Thyroid gland (tissue), 4 donors: ENCODE results near the gene TMPRSS6. TPM values are rescaled to one million over a fixed set of nuclear protein-coding genes. Genes with fewer than 3 reads are reported as not detected.

ENCODE experiments used
- DNase-seq, 2 donors: peaks; one replicate each; pipeline ENCODE4 v3.0.0-alpha.2; 2019
- H3K27ac ChIP-seq, 3 donors: fragments of 200-600 bp; sonication (generic); 1 replicate in 2 of 3; 2 replicates in 1 of 3; pipeline ENCODE4 v1.5.1; 2016 to 2019; ENCODE audit warnings: mild to moderate bottlenecking in 1 of 3, moderate library complexity in 1 of 3
- H3K27me3 ChIP-seq: fragments of 200-600 bp; sonication (generic); one replicate; pipeline ENCODE4 v1.5.1; 2019
- H3K36me3 ChIP-seq, 2 donors: fragments of 200-600 bp; sonication (generic); one replicate each; pipeline ENCODE4 v1.5.1; 2016 to 2019
- H3K4me1 ChIP-seq, 2 donors: fragments of 200-600 bp; sonication (generic); one replicate each; pipeline ENCODE4 v1.5.1; 2017 to 2019
- H3K4me3 ChIP-seq, 3 donors: fragments of 200-600 bp; sonication (generic); replicated peaks in 1 of 3; 1 replicate in 2 of 3; 2 replicates in 1 of 3; pipeline ENCODE4 v1.5.1; 2016; ENCODE audit warnings: mild to moderate bottlenecking in 1 of 3
- H3K9me3 ChIP-seq: fragments of 200-600 bp; sonication (generic); one replicate; pipeline ENCODE4 v1.5.1; 2017
- CTCF ChIP-seq, 6 experiments: fragments of 200-600 bp in 3 of 6; fragments of 450-650 bp in 3 of 6; sonication (generic) in 3 of 6; IDR thresholded peaks; one replicate each; pipeline ENCODE4 v1.5.1; 2016 to 2019; ENCODE audit warnings: antibody characterized with exemption in 6 of 6, mild to moderate bottlenecking in 2 of 6, inconsistent platforms in 1 of 6, moderate library complexity in 1 of 6
- POLR2A ChIP-seq, 2 donors: fragments of 450-650 bp; IDR thresholded peaks; one replicate each; pipeline ENCODE4 v1.6.1; 2017; ENCODE audit warnings: antibody characterized with exemption in 2 of 2, mild to moderate bottlenecking in 2 of 2, moderate library complexity in 1 of 2
- whole genome bisulfite sequencing, 2 donors: methylation state at CpG; one replicate each; pipeline ENCODE4 v1.1.5; 2017; 5-methylcytosine and 5-hydroxymethylcytosine counted together
- intact Hi-C: fragments of 100-400 bp; cut with DNase I; formaldehyde crosslinking; loops from one replicate; pipeline ENCODE4 v1.15.1; 2023
- total RNA-seq, 4 donors: library from RNA; depleted of rRNA; stranded (reverse); fragments of >200 nt; gene quantifications; one replicate each; pipeline ENCODE4 v1.2.3, GENCODE V29; 2016

The TMPRSS6 gene
- total RNA-seq, 4 donors from 2014 or later: 0.50 TPM; not detected in 3

- intact Hi-C loops: no loop called here
- no peak overlapping the region for H3K4me3 ChIP-seq
- H3K27me3 ChIP-seq: no peaks in the 10 kb centered on the region
- no peak for TF ChIP-seq CTCF (IDR thresholded peaks at IDR 0.05)
- TF ChIP-seq POLR2A (IDR thresholded peaks at IDR 0.05): no peak
- 70 to 73% methylated on average over 8 of the region's 8 CpGs for WGBS, 2 donors
- DNase-seq: no peak
- no peaks in the 10 kb centered on the region for H3K9me3 ChIP-seq
- H3K27ac ChIP-seq: no peak overlapping the region
- no peaks in the 10 kb centered on the region for H3K36me3 ChIP-seq
- H3K4me1 ChIP-seq: peaks cover 0 to 8% of the 10 kb centered on the region in 2 donors
Observed at GRCh38 chr22:37100589-37101127, 8.9 kb downstream of the TMPRSS6 start.

- no peak for TF ChIP-seq CTCF (IDR thresholded peaks at IDR 0.05)
- no peak for TF ChIP-seq POLR2A (IDR thresholded peaks at IDR 0.05)
- Histone ChIP-seq H3K4me3 (no peak overlapping the region), H3K36me3 (no peaks in the 10 kb centered on the region), H3K27me3 (no peaks in the 10 kb centered on the region), H3K27ac (no peak overlapping the region), H3K9me3 (no peaks in the 10 kb centered on the region), H3K4me1 (peaks cover 0 to 8% of the 10 kb centered on the region in 2 donors)
- intact Hi-C loops: no loop called here
- WGBS, 2 donors: 49 to 52% methylated on average over 10 of the region's 10 CpGs
- no peak for DNase-seq
Observed at GRCh38 chr22:37098976-37099591, 10.4 kb downstream of the TMPRSS6 start.

- intact Hi-C loops: no loop called here
- no peaks in the 10 kb centered on the region for H3K27me3 ChIP-seq
- 72 to 82% methylated on average over 8 of the region's 13 CpGs for WGBS, 2 donors
- H3K9me3 ChIP-seq: no peaks in the 10 kb centered on the region
- no peak overlapping the region for H3K4me3 ChIP-seq
- peaks cover 0 to 3% of the 10 kb centered on the region in 2 donors for H3K4me1 ChIP-seq
- no peaks in the 10 kb centered on the region for H3K36me3 ChIP-seq
- TF ChIP-seq CTCF (IDR thresholded peaks at IDR 0.05) (no peak), POLR2A (IDR thresholded peaks at IDR 0.05) (no peak)
- no peak overlapping the region for H3K27ac ChIP-seq
- DNase-seq: no peak
Observed at GRCh38 chr22:37097346-37097745, 12.2 kb downstream of the TMPRSS6 start.

- Histone ChIP-seq H3K4me3 (no peak overlapping the region), H3K36me3 (no peaks in the 10 kb centered on the region), H3K4me1 (peaks cover 0 to 3% of the 10 kb centered on the region in 2 donors), H3K27ac (no peak overlapping the region), H3K27me3 (no peaks in the 10 kb centered on the region), H3K9me3 (no peaks in the 10 kb centered on the region)
- no peak for TF ChIP-seq POLR2A (IDR thresholded peaks at IDR 0.05)
- no peak for TF ChIP-seq CTCF (IDR thresholded peaks at IDR 0.05)
- intact Hi-C loops: no loop called here
- no peak for DNase-seq
- 71 to 81% methylated on average over 11 of the region's 11 CpGs for WGBS, 2 donors
Observed at GRCh38 chr22:37095113-37095512, 14.4 kb downstream of the TMPRSS6 start.

- DNase-seq: no peak
- Histone ChIP-seq H3K9me3 (no peaks in the 10 kb centered on the region), H3K27ac (no peak overlapping the region), H3K36me3 (no peaks in the 10 kb centered on the region), H3K27me3 (no peaks in the 10 kb centered on the region), H3K4me1 (no peaks in the 10 kb centered on the region), H3K4me3 (no peak overlapping the region)
- no peak for TF ChIP-seq CTCF (IDR thresholded peaks at IDR 0.05)
- TF ChIP-seq POLR2A (IDR thresholded peaks at IDR 0.05): no peak
- intact Hi-C loops: no loop called here
- WGBS, 2 donors: 69 to 70% methylated on average over 1 of the region's 1 CpG
Observed at GRCh38 chr22:37094239-37094638, 15.3 kb downstream of the TMPRSS6 start.
